Effector memory CD8-positive, alpha-beta T cell (primary cell): ENCODE measurements around the gene SHISAL2A.

ENCODE experiments used
- ATAC-seq: fragments of 150-1000 bp; cut with Tn5 transposase; replicated peaks from 2 replicates; pipeline ENCODE4 v1.10.0; 2021; ENCODE audit warnings: mild to moderate bottlenecking, moderate library complexity
- DNase-seq, 3 experiments: peaks; one replicate each; pipeline ENCODE4 v3.0.0; 2021
- H3K27ac Mint-ChIP-seq, 2 donors: one replicate each; pipeline ENCODE4 v1.8.0; 2022; ENCODE audit warnings: mild to moderate bottlenecking in 2 of 2, mixed read lengths in 2 of 2, moderate library complexity in 2 of 2
- H3K27me3 Mint-ChIP-seq, 2 donors: one replicate each; pipeline ENCODE4 v1.8.0; 2022; ENCODE audit warnings: mixed read lengths in 2 of 2
- H3K36me3 Mint-ChIP-seq: one replicate; pipeline ENCODE4 v1.8.0; 2022; ENCODE audit warnings: mild to moderate bottlenecking, moderate library complexity, mixed read lengths; ENCODE audit not compliant: insufficient read depth
- H3K4me1 Mint-ChIP-seq, 2 donors: one replicate each; pipeline ENCODE4 v1.8.0; 2022; ENCODE audit warnings: low read depth in 2 of 2, mixed read lengths in 2 of 2
- H3K4me3 Mint-ChIP-seq, 2 donors: one replicate each; pipeline ENCODE4 v1.8.0; 2022; ENCODE audit warnings: mild to moderate bottlenecking in 2 of 2, mixed read lengths in 2 of 2, moderate library complexity in 2 of 2
- H3K9me3 Mint-ChIP-seq, 2 donors: one replicate each; pipeline ENCODE4 v1.8.0; 2022; ENCODE audit warnings: mixed read lengths in 2 of 2
- total RNA-seq, 9 experiments: gene quantifications; one replicate each; lab custom pipeline; 2026; lab: John Stamatoyannopoulos, UW

Gene SHISAL2A
- total RNA-seq: 1.5 to 30.0 (median 15.2) reads per million in 9 experiments

DNA sequence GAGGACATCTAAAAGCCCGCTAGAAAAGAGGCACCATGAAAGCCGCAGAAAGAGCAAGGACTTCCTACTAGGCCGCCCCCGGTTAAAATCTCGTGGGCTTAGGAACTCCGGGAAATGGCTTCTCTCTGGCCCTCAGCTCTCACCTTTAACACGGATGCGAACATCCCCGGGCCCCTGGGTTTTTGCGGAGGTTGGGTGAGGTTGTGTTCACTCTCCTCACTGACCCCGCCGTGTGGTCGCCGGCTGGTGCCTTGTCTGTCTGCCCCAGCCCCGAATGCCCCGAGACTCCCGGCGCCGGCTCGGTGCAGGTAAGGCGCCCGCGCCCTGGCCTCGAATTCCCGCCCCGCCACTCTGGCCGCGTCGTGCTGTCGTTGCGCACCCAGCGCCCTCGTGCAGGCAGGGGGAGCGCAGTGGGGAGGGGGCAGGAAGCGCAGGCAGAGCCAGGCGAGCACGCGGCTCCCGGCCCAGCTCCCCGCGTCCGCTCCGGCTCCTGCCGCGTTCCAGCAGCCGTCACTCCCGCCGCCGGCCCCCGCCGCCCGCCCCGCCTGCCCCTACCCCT lies at the start of gene SHISAL2A:
Gene SHISAL2A (plus strand): TSS at position 437 of the 559 bp plus-strand sequence. CDS start 326 bp downstream, outside the sequence.
- H3K9me3 Mint-ChIP-seq: no peaks in the 10 kb centered on the region
- peak within 1 kb of the TSS; percentile 84 to 85 for H3K4me3 Mint-ChIP-seq
- peak; percentile 54 to 58 (median 56) for DNase-seq
- peaks cover 40% of the 10 kb centered on the region for H3K36me3 Mint-ChIP-seq
- ATAC-seq: peak; percentile 40
- H3K27me3 Mint-ChIP-seq: no peaks in the 10 kb centered on the region
- H3K27ac Mint-ChIP-seq: peak within 1 kb of the TSS; percentile 98 to 100
- peaks cover 60 to 65% of the 10 kb centered on the region in 2 donors for H3K4me1 Mint-ChIP-seq

DNA sequence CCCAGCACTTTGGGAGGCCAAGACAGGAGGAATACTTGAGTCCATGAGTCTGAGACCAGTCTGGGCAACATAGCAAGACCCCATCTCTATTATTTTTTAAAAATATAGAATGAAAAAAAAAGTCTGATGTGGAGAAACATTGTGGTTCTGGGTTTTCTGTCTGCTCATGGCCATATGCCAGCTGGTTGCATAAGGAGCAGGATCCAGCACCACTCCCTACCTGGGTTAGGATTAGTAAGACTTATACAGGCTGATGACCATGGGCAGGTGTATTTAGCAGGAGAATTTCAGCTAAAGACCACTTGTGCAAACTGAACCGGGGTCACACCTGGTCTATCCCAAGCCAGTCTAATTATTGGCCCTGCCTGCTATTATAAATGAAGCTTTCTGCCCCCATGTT lies 47.5 kb upstream of the SHISAL2A start:
- Mint-ChIP-seq H3K36me3 (peaks cover 4% of the 10 kb centered on the region), H3K9me3 (no peaks in the 10 kb centered on the region), H3K4me1 (no peaks in the 10 kb centered on the region), H3K27ac (no peak overlapping the region), H3K4me3 (no peak overlapping the region), H3K27me3 (no peaks in the 10 kb centered on the region)
- ATAC-seq: no peak
- no peak for DNase-seq

DNA sequence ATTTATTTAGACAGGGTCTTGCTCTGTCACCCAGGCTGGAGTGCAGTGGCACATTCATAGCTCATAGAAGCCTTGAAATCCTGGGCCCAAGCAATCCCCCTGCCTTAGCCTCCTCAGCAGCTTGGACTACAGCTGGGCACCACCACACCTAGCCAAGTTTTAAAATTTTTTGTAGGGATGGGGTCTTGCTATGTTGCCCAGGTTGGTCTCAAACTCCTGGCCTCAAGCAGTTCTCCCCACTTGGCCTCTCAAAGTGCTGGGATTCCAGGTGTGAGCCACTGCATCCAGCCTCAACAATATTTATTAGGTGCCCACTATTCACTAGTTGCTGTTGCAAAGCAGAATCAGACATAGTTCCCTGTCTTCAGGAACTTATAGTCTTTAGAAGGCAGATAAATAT lies 44.9 kb upstream of the SHISAL2A start:
- no peak for ATAC-seq

DNA sequence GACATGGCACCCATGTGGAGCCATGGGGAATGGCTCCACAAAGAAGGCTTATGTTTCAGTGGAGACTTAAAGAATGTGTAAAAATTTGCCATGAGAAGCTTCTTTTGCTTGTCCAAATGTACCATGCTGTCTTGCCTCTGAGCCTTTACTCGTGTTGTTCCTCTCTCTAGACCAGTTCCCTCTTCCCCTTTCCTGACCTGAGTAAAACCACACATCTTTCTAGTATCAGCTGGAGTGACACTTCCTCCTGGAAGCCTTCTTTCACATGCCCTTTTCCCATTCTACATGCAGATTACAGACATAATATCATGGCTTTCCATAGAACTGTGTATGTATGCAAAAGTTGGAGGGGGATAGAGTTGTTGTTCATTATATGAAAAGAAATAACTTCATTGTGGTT lies 44.4 kb upstream of the SHISAL2A start:
- Mint-ChIP-seq H3K27ac (no peak overlapping the region), H3K36me3 (no peaks in the 10 kb centered on the region), H3K27me3 (no peaks in the 10 kb centered on the region), H3K4me3 (no peak overlapping the region), H3K4me1 (no peaks in the 10 kb centered on the region), H3K9me3 (no peaks in the 10 kb centered on the region)
- ATAC-seq (no peak), DNase-seq (no peak)

More for the DNA sequence above, 44.9 kb upstream of the SHISAL2A start:
- Mint-ChIP-seq H3K27me3 (no peaks in the 10 kb centered on the region), H3K9me3 (no peaks in the 10 kb centered on the region), H3K4me3 (no peak overlapping the region), H3K36me3 (peaks cover under 1% of the 10 kb centered on the region), H3K27ac (no peak overlapping the region), H3K4me1 (no peaks in the 10 kb centered on the region)
- no peak for DNase-seq

DNA sequence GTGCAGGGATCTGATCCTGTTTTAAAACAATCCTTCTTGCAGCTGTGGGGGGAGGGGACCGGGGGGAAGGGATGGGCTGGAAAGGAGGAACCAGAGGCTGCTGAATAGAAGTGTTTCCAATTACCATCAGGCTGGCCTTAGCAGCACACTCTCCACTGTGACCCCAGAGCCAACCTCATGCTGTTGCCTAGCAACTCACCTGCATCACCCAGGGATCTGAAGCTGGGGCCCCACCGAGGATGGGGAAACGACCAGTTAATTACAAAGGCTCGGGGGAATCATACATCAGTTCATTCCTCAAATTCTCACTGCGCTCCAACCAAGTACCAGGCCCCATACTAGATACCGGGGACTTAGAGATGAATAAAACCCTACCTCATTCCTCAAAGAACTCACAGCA lies 42.7 kb upstream of the SHISAL2A start:
- Mint-ChIP-seq H3K9me3 (no peaks in the 10 kb centered on the region), H3K27me3 (no peaks in the 10 kb centered on the region), H3K36me3 (peaks cover 2% of the 10 kb centered on the region), H3K4me1 (no peaks in the 10 kb centered on the region), H3K4me3 (no peak overlapping the region), H3K27ac (no peak overlapping the region)
- ATAC-seq (no peak), DNase-seq (no peak)

DNA sequence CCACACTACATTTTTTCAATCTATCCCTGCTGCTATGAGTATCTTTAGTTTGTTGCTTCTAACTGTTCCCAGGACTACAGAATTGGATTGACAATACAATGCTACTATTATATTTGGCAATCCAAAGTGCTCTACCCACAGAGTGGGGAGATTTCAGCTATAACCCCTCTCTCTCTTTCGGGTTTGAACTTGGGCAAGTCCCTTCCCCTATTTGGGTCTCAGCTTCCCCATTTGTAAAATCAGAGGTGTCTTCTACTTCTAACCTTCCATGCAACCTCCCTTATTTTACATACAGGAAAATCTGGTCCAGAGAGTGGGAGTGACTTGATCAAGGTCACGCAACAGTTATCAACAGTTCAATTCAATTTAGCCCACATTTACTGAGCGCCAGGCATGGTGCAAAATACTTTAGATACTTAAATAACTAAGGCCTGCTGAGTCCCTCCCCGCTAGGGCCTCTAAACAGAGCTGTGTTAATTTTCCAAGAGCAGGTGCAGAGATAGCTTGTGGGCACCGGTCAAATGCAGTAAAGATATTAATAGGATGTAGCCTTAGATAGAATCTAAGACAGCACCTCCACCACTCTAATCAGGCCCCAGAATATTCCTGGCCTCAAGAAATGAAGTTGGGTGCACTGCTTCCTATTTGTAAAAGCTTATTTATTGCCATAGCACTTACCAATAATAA lies 40.2 kb upstream of the SHISAL2A start:
- H3K4me1 Mint-ChIP-seq: peaks cover 0 to under 1% of the 10 kb centered on the region in 2 donors
- no peak overlapping the region for H3K4me3 Mint-ChIP-seq
- H3K27ac Mint-ChIP-seq: peak overlapping the region in 1 of 2 donors; percentile 44
- H3K9me3 Mint-ChIP-seq: no peaks in the 10 kb centered on the region
- peaks cover 6% of the 10 kb centered on the region for H3K36me3 Mint-ChIP-seq
- no peak for ATAC-seq
- H3K27me3 Mint-ChIP-seq: no peaks in the 10 kb centered on the region
- no peak for DNase-seq

DNA sequence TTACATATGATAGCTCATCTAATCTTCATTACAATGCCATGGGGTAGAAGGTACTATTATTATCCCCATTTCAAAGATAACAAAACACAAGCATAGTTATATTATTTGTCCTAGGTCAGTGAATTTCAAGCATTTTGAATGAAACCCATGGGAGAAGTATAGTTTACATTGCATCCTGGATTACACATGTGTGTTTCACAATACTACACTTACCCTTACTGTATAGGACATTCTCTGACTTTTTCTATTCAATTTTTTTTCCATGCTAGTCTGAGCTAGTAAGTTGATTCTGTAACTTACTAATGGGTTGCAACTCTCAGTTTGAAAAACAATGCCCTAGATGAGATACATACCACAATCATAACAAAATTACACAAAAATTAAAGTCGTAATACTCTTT lies 39.5 kb upstream of the SHISAL2A start:
- H3K36me3 Mint-ChIP-seq: peaks cover 6% of the 10 kb centered on the region
- H3K27me3 Mint-ChIP-seq: no peaks in the 10 kb centered on the region
- ATAC-seq: no peak
- DNase-seq: no peak
- no peaks in the 10 kb centered on the region for H3K9me3 Mint-ChIP-seq
- no peak overlapping the region for H3K27ac Mint-ChIP-seq
- no peak overlapping the region for H3K4me3 Mint-ChIP-seq
- H3K4me1 Mint-ChIP-seq: peaks cover 0 to 4% of the 10 kb centered on the region in 2 donors

DNA sequence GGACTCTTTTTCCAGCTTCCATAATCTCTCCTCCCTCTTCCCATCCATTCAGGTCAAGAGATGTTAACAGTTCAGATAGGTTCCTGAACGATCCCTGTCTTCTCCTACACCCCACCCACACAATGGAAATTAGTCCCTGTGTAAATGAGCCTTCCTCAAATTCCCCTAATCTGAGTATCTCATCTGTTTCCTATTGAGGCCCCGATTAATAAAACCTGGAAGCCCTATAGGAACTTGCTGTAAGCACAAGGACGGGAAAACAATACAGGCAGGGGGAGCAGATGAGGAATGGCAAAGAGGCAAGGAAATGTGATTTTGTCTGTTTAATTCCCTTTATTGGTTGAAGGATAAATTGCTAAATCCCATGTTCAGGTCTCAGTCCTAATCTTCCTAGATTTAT lies 37.9 kb upstream of the SHISAL2A start:
- DNase-seq (no peak), ATAC-seq (no peak)
- peaks cover 10% of the 10 kb centered on the region for H3K36me3 Mint-ChIP-seq
- H3K4me1 Mint-ChIP-seq: peaks cover 0 to 4% of the 10 kb centered on the region in 2 donors
- no peaks in the 10 kb centered on the region for H3K27me3 Mint-ChIP-seq
- H3K9me3 Mint-ChIP-seq: no peaks in the 10 kb centered on the region
- no peak overlapping the region for H3K4me3 Mint-ChIP-seq
- H3K27ac Mint-ChIP-seq: no peak overlapping the region

DNA sequence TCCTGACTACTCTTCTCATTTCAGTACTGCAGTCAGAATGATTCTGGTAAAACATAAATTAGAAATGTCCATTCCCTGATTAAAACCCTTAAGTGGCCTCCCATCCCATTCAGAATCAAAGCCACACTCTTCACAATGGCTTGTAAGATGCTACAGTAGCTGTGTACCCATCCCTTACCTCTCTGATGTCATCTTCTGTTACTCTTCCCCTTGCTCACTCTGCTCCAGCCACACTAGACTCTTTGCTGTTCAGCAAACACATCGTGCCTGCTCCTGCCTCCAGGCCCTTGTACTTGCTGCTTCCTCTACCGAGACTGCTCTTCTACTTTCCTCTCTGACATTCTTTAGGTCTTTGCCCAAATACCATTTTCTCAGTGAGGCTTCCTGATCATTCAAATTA lies 35.1 kb upstream of the SHISAL2A start:
- ATAC-seq (no peak), DNase-seq (no peak)
- H3K27me3 Mint-ChIP-seq: no peaks in the 10 kb centered on the region
- H3K36me3 Mint-ChIP-seq: peaks cover 15% of the 10 kb centered on the region
- no peaks in the 10 kb centered on the region for H3K9me3 Mint-ChIP-seq
- H3K4me3 Mint-ChIP-seq: no peak overlapping the region
- peaks cover 12% of the 10 kb centered on the region in 2 donors for H3K4me1 Mint-ChIP-seq
- no peak overlapping the region for H3K27ac Mint-ChIP-seq

DNA sequence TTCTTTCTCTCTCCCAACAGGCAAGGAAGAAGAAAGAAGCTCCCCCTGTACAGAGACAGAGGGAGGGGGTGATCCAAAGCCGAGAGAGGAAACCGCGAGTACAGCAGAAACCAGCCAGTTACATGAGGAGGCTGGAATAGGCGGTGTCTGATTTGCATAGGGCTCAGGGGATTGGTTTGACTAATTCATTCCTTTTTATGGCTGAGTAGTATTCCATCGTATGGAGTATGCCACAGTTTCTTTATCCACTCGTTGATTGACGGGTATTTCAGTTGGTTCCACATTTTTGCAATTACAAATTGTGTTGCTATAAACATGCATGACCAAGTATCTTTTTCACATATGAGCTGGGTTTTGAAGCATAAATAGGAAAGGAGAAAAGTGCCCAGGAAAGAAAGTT lies 34.2 kb upstream of the SHISAL2A start:
- H3K9me3 Mint-ChIP-seq: no peaks in the 10 kb centered on the region
- H3K36me3 Mint-ChIP-seq: peaks cover 15% of the 10 kb centered on the region
- ATAC-seq (no peak), DNase-seq (no peak)
- no peaks in the 10 kb centered on the region for H3K27me3 Mint-ChIP-seq
- no peak overlapping the region for H3K27ac Mint-ChIP-seq
- H3K4me1 Mint-ChIP-seq: peaks cover 20% of the 10 kb centered on the region in 2 donors
- no peak overlapping the region for H3K4me3 Mint-ChIP-seq

DNA sequence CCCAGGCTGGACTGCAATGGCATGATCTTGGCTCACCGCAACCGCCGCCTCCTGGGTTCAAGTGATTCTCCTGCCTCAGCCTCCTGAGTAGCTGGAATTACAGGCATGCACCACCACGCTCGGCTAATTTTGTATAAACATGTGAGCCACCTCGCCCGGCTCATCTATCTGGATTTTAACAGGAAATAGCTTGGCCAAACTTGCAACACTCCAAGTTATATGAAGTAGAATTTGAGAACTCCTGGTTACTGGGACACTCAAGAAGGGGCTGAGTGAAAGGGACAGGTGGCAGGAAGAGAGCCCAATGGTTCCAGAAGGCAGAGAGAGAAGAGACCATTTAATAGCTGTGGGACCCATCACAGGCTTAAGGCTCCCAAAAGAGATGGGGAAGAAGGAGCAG lies 33.7 kb upstream of the SHISAL2A start:
- Mint-ChIP-seq H3K4me1 (peaks cover 25% of the 10 kb centered on the region in 2 donors), H3K27ac (no peak overlapping the region), H3K27me3 (no peaks in the 10 kb centered on the region), H3K9me3 (no peaks in the 10 kb centered on the region), H3K4me3 (no peak overlapping the region), H3K36me3 (peaks cover 15% of the 10 kb centered on the region)
- DNase-seq: no peak
- ATAC-seq: no peak

DNA sequence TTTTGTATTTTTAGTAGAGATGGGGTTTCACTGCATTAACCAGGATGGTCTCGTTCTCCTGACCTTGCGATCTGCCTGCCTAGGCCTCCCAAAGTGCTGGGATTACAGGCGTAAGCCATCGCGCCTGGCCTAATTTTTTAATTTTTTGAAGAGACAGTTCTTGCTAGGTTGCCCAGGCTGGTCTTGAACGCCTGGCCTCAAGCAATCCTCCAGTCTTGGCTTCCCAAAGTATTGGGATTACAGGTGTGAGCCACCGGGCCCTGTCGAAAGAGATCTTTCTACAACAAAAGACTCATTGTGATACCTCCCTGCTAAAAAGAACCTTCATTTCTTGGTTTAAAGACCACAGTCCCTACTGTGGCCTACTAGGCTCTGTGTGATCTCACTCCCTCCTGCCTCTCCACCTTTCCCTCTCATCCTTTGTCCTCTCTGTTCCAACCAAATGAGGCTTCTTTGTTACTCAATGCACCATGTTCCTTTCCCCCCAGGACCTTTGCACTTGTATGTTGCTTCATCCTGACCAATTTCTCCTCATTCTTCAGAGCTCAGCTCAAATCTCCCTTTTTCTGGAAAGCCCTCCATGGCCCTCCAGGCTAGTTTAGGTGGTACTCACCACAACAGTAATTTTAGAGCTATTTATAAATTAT lies 32.3 kb upstream of the SHISAL2A start:
- ATAC-seq: no peak
- Mint-ChIP-seq H3K27ac (peak overlapping the region; percentile 72 to 93), H3K9me3 (no peaks in the 10 kb centered on the region), H3K36me3 (peaks cover 11% of the 10 kb centered on the region), H3K27me3 (no peaks in the 10 kb centered on the region), H3K4me1 (peaks cover 32 to 34% of the 10 kb centered on the region in 2 donors), H3K4me3 (peak overlapping the region in 1 of 2 donors; percentile 54)
- no peak for DNase-seq

DNA sequence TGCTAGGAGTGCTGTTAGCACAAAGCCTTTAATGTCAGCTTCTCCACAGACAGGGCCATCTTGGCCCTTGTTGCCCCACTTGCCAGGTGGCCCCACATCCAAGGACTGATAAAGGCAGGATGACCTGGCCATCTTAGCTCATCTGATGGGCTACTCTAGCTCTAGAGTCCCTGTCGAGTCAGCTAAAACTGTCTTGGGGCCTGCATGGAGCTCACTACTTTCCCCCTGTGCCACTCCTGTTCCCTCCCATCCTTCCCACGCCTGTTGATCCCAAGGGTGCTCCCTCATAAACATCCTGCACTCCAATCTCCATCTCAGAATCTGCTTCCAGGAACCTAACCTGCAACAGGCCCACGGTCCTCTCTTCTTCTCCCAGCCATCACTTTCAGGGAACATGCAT lies 31.4 kb upstream of the SHISAL2A start:
- Mint-ChIP-seq H3K4me1 (peaks cover 34 to 41% of the 10 kb centered on the region in 2 donors), H3K4me3 (peak overlapping the region; percentile 79 to 80), H3K36me3 (peaks cover 10% of the 10 kb centered on the region), H3K27ac (peak overlapping the region; percentile 93 to 98), H3K27me3 (no peaks in the 10 kb centered on the region), H3K9me3 (no peaks in the 10 kb centered on the region)
- no peak for DNase-seq
- no peak for ATAC-seq
